CD14-positive monocyte (primary cell): ENCODE results near the gene CKAP5. TPM values are rescaled to one million over a fixed set of nuclear protein-coding genes. Genes with fewer than 3 reads are reported as not detected.

Experiments
- DNase-seq, 3 donors: peaks; one replicate each; pipeline ENCODE4 v3.0.0-alpha.2; 2011 to 2022
- H2AFZ ChIP-seq: 2 replicates; pipeline ENCODE4 v1.6.0; 2012; ENCODE audit warnings: mild to moderate bottlenecking, low read depth, low read length, inconsistent platforms; ENCODE audit not compliant: insufficient read depth, poor library complexity, severe bottlenecking
- H3K27ac ChIP-seq, 2 donors: 1 replicate in 1 of 2; 2 replicates in 1 of 2; pipeline ENCODE4 v1.5.1; 2012 to 2013; ENCODE audit warnings: low read length in 2 of 2, control low read depth in 1 of 2, inconsistent platforms in 1 of 2, low read depth in 1 of 2, mild to moderate bottlenecking in 1 of 2
- H3K27me3 ChIP-seq, 2 donors: one replicate each; pipeline versions ENCODE4 v1.6.0 to v1.6.1; 2011 to 2013; ENCODE audit warnings: low read length in 2 of 2; ENCODE audit not compliant: control insufficient read depth in 2 of 2, insufficient read depth in 2 of 2
- H3K36me3 ChIP-seq, 2 donors: replicated peaks in 1 of 2; 1 replicate in 1 of 2; 2 replicates in 1 of 2; pipeline versions ENCODE4 v1.5.1 to v1.6.1; 2012 to 2013; ENCODE audit warnings: low read length in 2 of 2, control low read depth in 1 of 2, inconsistent platforms in 1 of 2, mild to moderate bottlenecking in 1 of 2; ENCODE audit not compliant: insufficient read depth in 2 of 2, control insufficient read depth in 1 of 2
- H3K4me1 ChIP-seq, 2 donors: 1 replicate in 1 of 2; 2 replicates in 1 of 2; pipeline versions ENCODE4 v1.5.1 to v1.6.1; 2012 to 2013; ENCODE audit warnings: low read length in 2 of 2, control low read depth in 1 of 2, inconsistent platforms in 1 of 2, mild to moderate bottlenecking in 1 of 2, moderate library complexity in 1 of 2; ENCODE audit not compliant: insufficient read depth in 2 of 2, control insufficient read depth in 1 of 2
- H3K4me2 ChIP-seq: replicated peaks from 2 replicates; pipeline ENCODE3; 2012; ENCODE audit warnings: low read length, moderate library complexity, mild to moderate bottlenecking; ENCODE audit not compliant: poor library complexity, severe bottlenecking; ENCODE audit errors: extremely low read depth
- H3K4me3 ChIP-seq, 3 experiments: fragments of 200-600 bp in 1 of 3; sonication (generic) in 1 of 3; replicated peaks in 1 of 3; 1 replicate in 2 of 3; 2 replicates in 1 of 3; pipeline ENCODE4 v1.5.1; 2011 to 2013; ENCODE audit warnings: low read length in 3 of 3, mild to moderate bottlenecking in 3 of 3, control low read depth in 2 of 3, low read depth in 2 of 3, inconsistent platforms in 1 of 3, moderate library complexity in 1 of 3
- H3K79me2 ChIP-seq: 2 replicates; pipeline ENCODE4 v1.6.0; 2012; ENCODE audit warnings: mild to moderate bottlenecking, control low read depth, inconsistent platforms, low read length, moderate library complexity; ENCODE audit not compliant: insufficient read depth
- H3K9ac ChIP-seq: 2 replicates; pipeline ENCODE4 v1.6.0; 2017; ENCODE audit warnings: low read length, mild to moderate bottlenecking; ENCODE audit not compliant: insufficient read depth, poor library complexity, severe bottlenecking
- H3K9me3 ChIP-seq, 2 donors: replicated peaks in 1 of 2; 1 replicate in 1 of 2; 2 replicates in 1 of 2; pipeline versions ENCODE4 v1.5.1 to v1.6.1; 2012 to 2013; ENCODE audit warnings: low read length in 2 of 2, control low read depth in 1 of 2; ENCODE audit not compliant: control insufficient read depth in 1 of 2, insufficient read depth in 1 of 2
- H4K20me1 ChIP-seq: 2 replicates; pipeline ENCODE4 v1.6.0; 2012; ENCODE audit warnings: mild to moderate bottlenecking, low read length, control low read depth, moderate library complexity; ENCODE audit not compliant: insufficient read depth
- H3K27ac Mint-ChIP-seq, 7 donors: one replicate each; pipeline ENCODE4 v1.8.0; 2020; ENCODE audit warnings: mild to moderate bottlenecking in 7 of 7, mixed read lengths in 7 of 7, moderate library complexity in 6 of 7, inconsistent platforms in 2 of 7
- H3K27me3 Mint-ChIP-seq, 3 donors: one replicate each; pipeline ENCODE4 v1.8.0; 2021 to 2022; ENCODE audit warnings: low read depth in 3 of 3, mild to moderate bottlenecking in 3 of 3, mixed read lengths in 3 of 3, moderate library complexity in 3 of 3, inconsistent platforms in 1 of 3
- H3K36me3 Mint-ChIP-seq, 2 donors: one replicate each; pipeline ENCODE4 v1.8.0; 2020; ENCODE audit warnings: mixed read lengths in 2 of 2, inconsistent platforms in 1 of 2, mild to moderate bottlenecking in 1 of 2
- H3K4me1 Mint-ChIP-seq: one replicate; pipeline ENCODE4 v1.8.0; 2020; ENCODE audit warnings: mild to moderate bottlenecking, mixed read lengths
- H3K4me3 Mint-ChIP-seq, 2 donors: one replicate each; pipeline ENCODE4 v1.8.0; 2020; ENCODE audit warnings: mild to moderate bottlenecking in 2 of 2, mixed read lengths in 2 of 2, moderate library complexity in 1 of 2
- H3K9me3 Mint-ChIP-seq, 7 donors: one replicate each; pipeline ENCODE4 v1.8.0; 2020 to 2022; ENCODE audit warnings: mixed read lengths in 7 of 7, mild to moderate bottlenecking in 6 of 7, moderate library complexity in 6 of 7, inconsistent platforms in 2 of 7
- CTCF ChIP-seq: fragments of 200-600 bp; IDR thresholded peaks from one replicate; pipeline ENCODE4 v1.8.0; 2022; ENCODE audit warnings: antibody characterized with exemption, mild to moderate bottlenecking
- WGBS: methylation state at CpG from one replicate; pipeline ENCODE4 v1.1.5; 2013; ENCODE audit warnings: missing lambda C conversion rate; ENCODE audit not compliant: insufficient coverage; 5-methylcytosine and 5-hydroxymethylcytosine counted together
- intact Hi-C, 2 donors: fragments of 100-400 bp; cut with micrococcal nuclease; formaldehyde crosslinking; loops; one replicate each; pipeline versions ENCODE4 v1.15.0 to v1.15.1; 2023
- polyA plus RNA-seq, 3 donors: library from polyadenylated mRNA; depleted of rRNA in 1 of 3; unstranded in 2 of 3; stranded (reverse) in 1 of 3; fragments of 300-500 nt in 2 of 3; fragments of >200 nt in 1 of 3; fragmentation: Illumina TruSeq in 2 of 3; gene quantifications; 1 replicate in 2 of 3; 2 replicates in 1 of 3; pipeline ENCODE4 v1.2.3, GENCODE V29; 2012 to 2021

Gene CKAP5
- polyA plus RNA-seq, 3 donors = 6.4 to 10.2 (median 7.9) TPM

GRCh38 chr11:46769636-46770221, 76.4 kb downstream of the CKAP5 start:
- Histone ChIP-seq H2AFZ (no peak overlapping the region), H3K4me1 (no peaks in the 10 kb centered on the region), H3K9ac (no peak overlapping the region), H3K79me2 (no peaks in the 10 kb centered on the region), H4K20me1 (no peaks in the 10 kb centered on the region), H3K4me2 (no peak overlapping the region), H3K27ac (no peak overlapping the region), H3K27me3 (no peaks in the 10 kb centered on the region), H3K36me3 (peaks cover 66 to 98% of the 10 kb centered on the region in 2 donors), H3K9me3 (no peaks in the 10 kb centered on the region), H3K4me3 (no peak overlapping the region)
- peaks cover 0 to 3% (median 0%) of the 10 kb centered on the region in 7 donors for H3K9me3 Mint-ChIP-seq
- H3K27me3 Mint-ChIP-seq = no peaks in the 10 kb centered on the region
- peaks cover 66 to 92% of the 10 kb centered on the region in 2 donors for H3K36me3 Mint-ChIP-seq
- H3K4me3 Mint-ChIP-seq = no peak overlapping the region
- intact Hi-C loops = loop anchor here in 1 of 2 donors (10.0 kb wide), 1 partner anchor 975 kb away; no protein-coding TSS in a partner anchor
- WGBS = no CpG with 5 or more reads among the region's 4 CpGs
- DNase-seq = no peak
- H3K4me1 Mint-ChIP-seq = no peaks in the 10 kb centered on the region
- H3K27ac Mint-ChIP-seq = peak overlapping the region in 1 of 7 donors; percentile 1
- no peak for TF ChIP-seq CTCF

GRCh38 chr11:46766656-46767055, 79.4 kb downstream of the CKAP5 start:
- TF ChIP-seq CTCF = no peak
- Mint-ChIP-seq H3K27ac (no peak overlapping the region), H3K36me3 (peaks cover 68 to 86% of the 10 kb centered on the region in 2 donors), H3K4me1 (no peaks in the 10 kb centered on the region), H3K9me3 (peaks cover 0 to 3% (median 0%) of the 10 kb centered on the region in 7 donors), H3K27me3 (no peaks in the 10 kb centered on the region), H3K4me3 (no peak overlapping the region)
- H4K20me1 ChIP-seq = no peaks in the 10 kb centered on the region
- no CpG with 5 or more reads among the region's 2 CpGs for WGBS
- no peak for DNase-seq
- no peaks in the 10 kb centered on the region for H3K9me3 ChIP-seq
- H3K9ac ChIP-seq = no peak overlapping the region
- H2AFZ ChIP-seq = no peak overlapping the region
- no peaks in the 10 kb centered on the region for H3K27me3 ChIP-seq
- peaks cover 87 to 99% of the 10 kb centered on the region in 2 donors for H3K36me3 ChIP-seq
- no peak overlapping the region for H3K27ac ChIP-seq
- intact Hi-C loops = no loop called here
- no peak overlapping the region for H3K4me2 ChIP-seq
- no peaks in the 10 kb centered on the region for H3K79me2 ChIP-seq
- H3K4me1 ChIP-seq = no peaks in the 10 kb centered on the region
- H3K4me3 ChIP-seq = no peak overlapping the region
